Stimulated activated effector memory CD8-positive, alpha-beta T cell treated with anti-CD3 and anti-CD28 coated beads, Interleukin-12 subunit alpha, Interleukin-12 subunit beta, amount 100 ng/mL, for 72 hours (primary cell): Measurements from ENCODE around the gene KRTAP10-5.

Experiments
- ATAC-seq: fragments of 150-1000 bp; cut with Tn5 transposase; 2 replicates; pipeline ENCODE4 v1.10.0; 2021
- DNase-seq, 2 donors: peaks; one replicate each; pipeline ENCODE4 v3.0.0; 2021 to 2022; ENCODE audit warnings: low spot score in 2 of 2
- H3K27ac Mint-ChIP-seq: one replicate; pipeline ENCODE4 v1.8.0; 2022; ENCODE audit warnings: mild to moderate bottlenecking, mixed read lengths
- H3K36me3 Mint-ChIP-seq: one replicate; pipeline ENCODE4 v1.8.0; 2022; ENCODE audit warnings: mild to moderate bottlenecking, mixed read lengths
- H3K4me1 Mint-ChIP-seq: one replicate; pipeline ENCODE4 v1.8.0; 2022; ENCODE audit warnings: mixed read lengths
- H3K4me3 Mint-ChIP-seq: one replicate; pipeline ENCODE4 v1.8.0; 2022; ENCODE audit warnings: mild to moderate bottlenecking, mixed read lengths
- H3K9me3 Mint-ChIP-seq: one replicate; pipeline ENCODE4 v1.8.0; 2022; ENCODE audit warnings: mixed read lengths

Gene KRTAP10-5

DNA sequence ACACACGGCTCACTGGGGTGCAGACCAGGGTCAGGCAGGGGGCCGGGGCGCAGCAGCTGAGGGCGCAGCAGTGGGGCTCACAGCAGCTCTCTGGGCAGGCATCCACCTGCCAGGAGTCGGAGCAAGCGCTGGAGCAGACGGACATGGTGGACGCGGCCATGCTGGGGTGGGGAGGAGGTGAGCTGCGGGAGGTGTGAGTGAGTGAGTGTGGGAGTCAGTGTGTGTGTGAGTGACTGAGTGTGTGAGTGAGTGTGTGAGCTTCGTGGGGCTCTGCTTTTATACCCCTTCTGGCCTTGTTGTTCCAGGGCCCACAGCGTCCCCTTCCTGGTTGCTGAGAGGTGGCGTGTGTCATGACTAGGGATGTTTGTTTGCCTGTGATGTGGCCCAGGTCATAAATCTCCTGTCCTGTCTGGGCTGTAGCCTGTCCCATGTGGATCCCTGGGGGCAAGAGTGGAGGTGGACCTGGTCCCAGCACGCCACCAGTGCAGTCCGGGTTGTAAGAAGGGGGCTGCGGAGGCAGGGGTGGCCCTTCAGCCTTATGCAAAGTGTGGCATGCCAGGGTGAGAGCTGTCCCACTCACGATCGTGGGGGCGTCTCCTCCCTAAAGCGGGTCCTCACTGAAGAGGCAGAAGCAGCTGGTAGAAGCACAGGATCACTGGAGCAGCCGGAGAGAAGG lies 40.3 kb downstream of the KRTAP10-5 start, which contains the start of gene KRTAP10-1:
Gene KRTAP10-1 (minus strand): TSS at position 205 of the 676 bp plus-strand sequence. CDS start 45 bp downstream, at position 160.
- H3K36me3 Mint-ChIP-seq: no peaks in the 10 kb centered on the region
- no peak within 1 kb of the TSS for H3K4me3 Mint-ChIP-seq
- no peak within 1 kb of the TSS for H3K27ac Mint-ChIP-seq

GRCh38 chr21:44539046-44539445 lies 41.4 kb downstream of the KRTAP10-5 start:
- Mint-ChIP-seq H3K27ac (no peak overlapping the region), H3K4me3 (no peak overlapping the region), H3K36me3 (no peaks in the 10 kb centered on the region), H3K9me3 (no peaks in the 10 kb centered on the region), H3K4me1 (no peaks in the 10 kb centered on the region)
- no peak for ATAC-seq
- DNase-seq: no peak

More for the DNA sequence above, 40.3 kb downstream of the KRTAP10-5 start, which contains the start of gene KRTAP10-1:
- peak in 1 of 2 donors; percentile 45 for DNase-seq
- Mint-ChIP-seq H3K4me1 (no peaks in the 10 kb centered on the region), H3K9me3 (no peaks in the 10 kb centered on the region)
- no peak for ATAC-seq

DNA sequence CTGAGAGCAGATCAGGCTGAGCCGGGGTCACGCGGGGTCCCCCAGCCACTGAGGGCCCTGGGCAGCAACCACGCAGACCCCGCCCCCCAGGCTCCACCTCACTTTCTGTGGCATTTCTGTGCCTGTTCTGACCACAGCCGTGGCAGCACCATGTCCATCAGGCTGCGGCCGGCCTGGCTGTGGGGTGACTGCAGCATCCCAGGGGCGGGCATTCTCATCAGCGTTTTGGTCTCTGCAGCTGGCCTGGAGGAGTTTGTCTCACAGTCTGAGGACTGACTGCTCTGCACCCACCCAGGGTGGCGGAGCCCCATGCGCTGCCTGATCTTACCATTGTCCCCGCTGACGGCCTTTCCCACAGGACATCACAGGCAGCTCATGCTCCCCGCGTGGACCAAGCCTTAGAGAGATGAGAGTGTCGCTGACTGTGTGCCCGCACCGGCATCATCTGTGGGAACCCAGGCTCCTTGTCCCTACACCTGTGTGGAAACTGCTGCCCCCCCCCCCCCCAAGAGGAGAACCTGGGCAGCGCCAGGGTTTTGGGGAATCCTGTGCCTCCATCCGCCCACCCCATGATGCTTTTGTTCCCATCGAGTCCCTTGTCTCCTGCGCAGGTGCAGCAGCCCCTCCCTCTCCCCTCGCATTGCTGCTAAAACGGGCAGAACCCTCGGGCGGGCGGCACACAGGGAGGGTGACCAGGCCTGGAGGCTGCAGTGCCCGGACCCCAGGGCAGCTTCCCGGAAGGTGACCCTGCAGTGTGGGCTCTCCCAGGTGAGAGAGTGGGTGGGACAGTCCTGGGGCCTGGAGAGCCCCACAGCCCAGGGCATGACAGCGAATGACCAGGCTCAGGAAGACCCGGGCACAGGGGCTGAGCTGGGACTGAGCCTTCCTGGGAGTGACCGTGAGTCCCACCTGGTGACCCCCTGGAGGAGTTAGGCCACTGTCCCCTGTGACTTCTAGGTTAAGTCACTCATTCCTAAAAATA lies 42.2 kb downstream of the KRTAP10-5 start:
- no peak overlapping the region for H3K4me3 Mint-ChIP-seq
- no peak overlapping the region for H3K27ac Mint-ChIP-seq
- no peaks in the 10 kb centered on the region for H3K9me3 Mint-ChIP-seq
- no peak for ATAC-seq
- no peaks in the 10 kb centered on the region for H3K36me3 Mint-ChIP-seq
- H3K4me1 Mint-ChIP-seq: no peaks in the 10 kb centered on the region
- DNase-seq: no peak

- Mint-ChIP-seq H3K9me3 (no peaks in the 10 kb centered on the region), H3K4me3 (no peak overlapping the region), H3K36me3 (no peaks in the 10 kb centered on the region), H3K27ac (no peak overlapping the region), H3K4me1 (no peaks in the 10 kb centered on the region)
- DNase-seq: no peak
- ATAC-seq: no peak
These were observed 44.4 kb downstream of the KRTAP10-5 start for GRCh38 chr21:44535963-44536362.

GRCh38 chr21:44534688-44535087 lies 45.7 kb downstream of the KRTAP10-5 start:
- no peaks in the 10 kb centered on the region for H3K36me3 Mint-ChIP-seq

GRCh38 chr21:44533891-44534627 lies 46.3 kb downstream of the KRTAP10-5 start:
- ATAC-seq (no peak), DNase-seq (no peak)
- no peaks in the 10 kb centered on the region for H3K36me3 Mint-ChIP-seq
- H3K4me1 Mint-ChIP-seq: no peaks in the 10 kb centered on the region
- H3K4me3 Mint-ChIP-seq: no peak overlapping the region
- no peak overlapping the region for H3K27ac Mint-ChIP-seq
- H3K9me3 Mint-ChIP-seq: no peaks in the 10 kb centered on the region

More at GRCh38 chr21:44534688-44535087, 45.7 kb downstream of the KRTAP10-5 start:
- Mint-ChIP-seq H3K4me1 (no peaks in the 10 kb centered on the region), H3K27ac (no peak overlapping the region), H3K4me3 (no peak overlapping the region), H3K9me3 (no peaks in the 10 kb centered on the region)
- ATAC-seq (peak; percentile 46), DNase-seq (no peak)

GRCh38 chr21:44533121-44533890 lies 47.1 kb downstream of the KRTAP10-5 start:
- DNase-seq: no peak

GRCh38 chr21:44532712-44533111 lies 47.7 kb downstream of the KRTAP10-5 start:
- no peak overlapping the region for H3K4me3 Mint-ChIP-seq
- H3K4me1 Mint-ChIP-seq: no peaks in the 10 kb centered on the region
- no peaks in the 10 kb centered on the region for H3K9me3 Mint-ChIP-seq
- H3K36me3 Mint-ChIP-seq: no peaks in the 10 kb centered on the region
- ATAC-seq: no peak
- no peak for DNase-seq
- no peak overlapping the region for H3K27ac Mint-ChIP-seq

More at GRCh38 chr21:44533121-44533890, 47.1 kb downstream of the KRTAP10-5 start:
- Mint-ChIP-seq H3K27ac (no peak overlapping the region), H3K36me3 (no peaks in the 10 kb centered on the region), H3K9me3 (no peaks in the 10 kb centered on the region), H3K4me3 (no peak overlapping the region), H3K4me1 (no peaks in the 10 kb centered on the region)
- no peak for ATAC-seq

DNA sequence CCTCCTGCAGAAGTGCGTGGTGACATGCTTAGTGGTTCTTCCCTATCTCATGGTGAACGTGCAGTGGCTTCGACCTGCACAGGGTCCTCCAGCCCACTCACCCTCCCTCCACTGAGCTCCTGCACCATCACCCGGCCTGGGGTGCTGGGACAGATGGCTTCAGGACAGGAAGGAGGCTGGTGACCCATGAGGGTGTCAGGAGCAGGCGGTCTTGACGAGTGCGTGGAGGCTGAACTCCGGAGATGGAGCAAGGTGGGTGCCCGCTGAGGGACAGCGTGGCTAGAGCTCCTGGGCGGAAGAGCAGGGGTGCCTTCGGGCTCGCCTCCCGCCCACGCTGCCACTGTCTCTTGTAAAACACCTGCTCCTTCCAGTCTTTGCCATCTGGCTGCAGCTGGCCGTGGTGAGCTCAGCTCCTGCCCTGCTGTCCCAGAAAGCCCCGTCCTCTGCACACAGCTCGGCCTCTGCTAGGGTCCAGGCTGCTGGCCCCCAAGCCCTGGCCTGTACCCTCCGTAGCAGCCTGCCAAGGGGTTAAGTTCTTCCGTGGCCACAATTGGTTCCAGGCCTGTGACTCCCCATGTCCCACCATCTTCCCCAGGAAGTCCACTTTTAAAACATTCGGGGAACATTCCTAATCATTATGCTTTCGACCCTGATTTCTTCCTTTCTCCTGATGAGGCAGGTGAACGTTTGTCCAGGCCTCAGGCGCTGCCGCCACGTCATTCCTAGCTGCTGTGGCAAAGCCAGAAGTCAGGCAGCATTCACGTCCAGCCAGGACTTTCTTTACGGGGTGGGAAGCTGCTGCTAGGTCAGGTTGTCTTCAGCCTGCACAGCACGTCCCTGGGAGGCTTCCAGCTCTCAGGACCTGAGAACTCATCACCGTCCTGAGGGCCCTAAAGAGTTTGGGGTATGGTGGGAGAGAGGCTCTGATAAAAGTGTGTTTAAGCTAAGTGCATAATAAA lies 48.5 kb downstream of the KRTAP10-5 start:
- Mint-ChIP-seq H3K9me3 (no peaks in the 10 kb centered on the region), H3K4me1 (no peaks in the 10 kb centered on the region), H3K4me3 (no peak overlapping the region), H3K36me3 (no peaks in the 10 kb centered on the region), H3K27ac (no peak overlapping the region)
- ATAC-seq: no peak
- no peak for DNase-seq

- no peak overlapping the region for H3K4me3 Mint-ChIP-seq
- DNase-seq: no peak
- H3K36me3 Mint-ChIP-seq: no peaks in the 10 kb centered on the region
- no peaks in the 10 kb centered on the region for H3K9me3 Mint-ChIP-seq
- H3K4me1 Mint-ChIP-seq: no peaks in the 10 kb centered on the region
- no peak overlapping the region for H3K27ac Mint-ChIP-seq
- no peak for ATAC-seq
These were observed 49.4 kb downstream of the KRTAP10-5 start for GRCh38 chr21:44530903-44531605.

- Mint-ChIP-seq H3K4me3 (no peak overlapping the region), H3K9me3 (no peaks in the 10 kb centered on the region), H3K27ac (no peak overlapping the region), H3K4me1 (no peaks in the 10 kb centered on the region), H3K36me3 (no peaks in the 10 kb centered on the region)
- ATAC-seq (no peak), DNase-seq (no peak)
These were observed 50.0 kb downstream of the KRTAP10-5 start for GRCh38 chr21:44530221-44530902.

- H3K36me3 Mint-ChIP-seq: no peaks in the 10 kb centered on the region
- H3K27ac Mint-ChIP-seq: no peak overlapping the region
- no peak for DNase-seq
- H3K9me3 Mint-ChIP-seq: no peaks in the 10 kb centered on the region
- no peaks in the 10 kb centered on the region for H3K4me1 Mint-ChIP-seq
- ATAC-seq: no peak
- no peak overlapping the region for H3K4me3 Mint-ChIP-seq
These were observed 50.8 kb downstream of the KRTAP10-5 start for GRCh38 chr21:44529503-44530125.
